Psoas muscle (tissue), 8 donors: Measurements from ENCODE around the gene ZFP36L2. TPM values are rescaled to one million over a fixed set of nuclear protein-coding genes. Genes with fewer than 3 reads are reported as not detected.

ENCODE experiments used
- ATAC-seq, 4 donors: fragments of 200-7000 bp; cut with Tn5 transposase; one replicate each; pipeline ENCODE4 v1.9.1; 2020; ENCODE audit warnings: moderate library complexity in 3 of 4, mild to moderate bottlenecking in 2 of 4
- DNase-seq, 2 donors: peaks; one replicate each; pipeline ENCODE4 v3.0.0-alpha.2; 2020
- H3K27ac ChIP-seq: fragments of 200-600 bp; one replicate; pipeline ENCODE4 v1.8.0; 2022
- H3K27me3 ChIP-seq, 3 donors: fragments of 200-600 bp in 1 of 3; one replicate each; pipeline versions ENCODE4 v1.6.1 to v1.8.0; 2013 to 2022; ENCODE audit warnings: low read length in 2 of 3, mild to moderate bottlenecking in 2 of 3, moderate library complexity in 1 of 3; ENCODE audit not compliant: insufficient read depth in 3 of 3
- H3K36me3 ChIP-seq, 2 donors: fragments of 200-600 bp in 1 of 2; one replicate each; pipeline versions ENCODE4 v1.6.1 to v1.8.0; 2013 to 2022; ENCODE audit warnings: low read depth in 1 of 2, mild to moderate bottlenecking in 1 of 2, moderate library complexity in 1 of 2; ENCODE audit not compliant: insufficient read depth in 1 of 2
- H3K4me1 ChIP-seq: fragments of 200-600 bp; one replicate; pipeline ENCODE4 v1.8.0; 2022
- H3K4me3 ChIP-seq: fragments of 200-600 bp; one replicate; pipeline ENCODE4 v1.8.0; 2022; ENCODE audit warnings: mild to moderate bottlenecking
- H3K9me3 ChIP-seq: fragments of 200-600 bp; one replicate; pipeline ENCODE4 v1.8.0; 2022
- CTCF ChIP-seq: fragments of 200-600 bp; IDR thresholded peaks from one replicate; pipeline ENCODE4 v1.8.0; 2022; ENCODE audit warnings: antibody characterized with exemption
- WGBS, 3 donors: extraction: QIAGEN DNeasy Blood & Tissue Kit; methylation state at CpG; one replicate each; pipeline versions ENCODE4 v1.1.6 to v1.1.7; 2013; 5-methylcytosine and 5-hydroxymethylcytosine counted together
- intact Hi-C, 2 donors: fragments of 100-400 bp; cut with DNase I; formaldehyde crosslinking; loops; one replicate each; pipeline versions ENCODE4 v1.11.0 to v1.14.2; 2022
- polyA plus RNA-seq, 3 donors: library from polyadenylated mRNA; stranded (reverse); fragments of 200-250 nt; gene quantifications; one replicate each; pipeline ENCODE4 v1.2.3, GENCODE V29; 2013
- total RNA-seq, 4 donors: library from RNA; stranded (reverse); fragmentation: NEBNext Ultra II Directional in 2 of 4; extraction: Animal tissue kit (Norgen Biotek cat#: 25700) in 2 of 4; gene quantifications; one replicate each; pipeline versions ENCODE4 v1.2.1 to v1.2.4, GENCODE V29; 2021 to 2023
- donor health status: healthy with polysubstance abuse.
- donor health status: DM: no; HTN: no; CAD: no; lungs with moderate emphysema.
- donor health status: Bipolar disorder and iron deficiency.
- donor health status: healthy.
- donor health status: DM: yes; HTN: yes; CAD: no.
- donor health status: DM: no; HTN: no; CAD: no.
- donor health status: DM: no; HTN: no; CAD: no.
- donor health status: DM: yes; HTN: yes; CAD: no.

The ZFP36L2 gene
- total and polyA plus RNA-seq, 7 donors = 26.3 to 103 (median 48.9) TPM

- H3K36me3 ChIP-seq = peaks cover 7 to 34% of the 10 kb centered on the region in 2 donors
- peak overlapping the region; percentile 75 for H3K4me3 ChIP-seq
- H3K27me3 ChIP-seq = no peaks in the 10 kb centered on the region
- DNase-seq (peak; percentile 50 to 71), ATAC-seq (no peak)
- peaks cover 53% of the 10 kb centered on the region for H3K4me1 ChIP-seq
- H3K9me3 ChIP-seq = no peaks in the 10 kb centered on the region
- TF ChIP-seq CTCF = no peak
- 4 to 6% (median 5%) methylated on average over 51 to 74 of the region's 74 CpGs for WGBS, 3 donors
- intact Hi-C loops = loop anchor here (5.0 kb wide), 5 partner anchors 92 to 262 kb away; no protein-coding TSS in a partner anchor
- H3K27ac ChIP-seq = peak overlapping the region; percentile 91
Observed at GRCh38 chr2:43224571-43225092, 1.8 kb downstream of the ZFP36L2 start.

GRCh38 chr2:43224131-43224570 is 2.3 kb downstream of the ZFP36L2 start:
- Histone ChIP-seq H3K27me3 (no peaks in the 10 kb centered on the region), H3K9me3 (no peaks in the 10 kb centered on the region), H3K27ac (peak overlapping the region; percentile 91), H3K4me3 (peak overlapping the region; percentile 75), H3K4me1 (peaks cover 48% of the 10 kb centered on the region), H3K36me3 (peaks cover 7 to 34% of the 10 kb centered on the region in 2 donors)
- peak; percentile 25 for TF ChIP-seq CTCF
- intact Hi-C loops = loop anchor here in 1 of 2 donors (5.0 kb wide), 1 partner anchor 137 kb away; no protein-coding TSS in a partner anchor
- WGBS, 3 donors = 0 to 5% (median 1%) methylated on average over 17 to 41 of the region's 41 CpGs
- DNase-seq (peak; percentile 74 to 84), ATAC-seq (no peak)

DNA sequence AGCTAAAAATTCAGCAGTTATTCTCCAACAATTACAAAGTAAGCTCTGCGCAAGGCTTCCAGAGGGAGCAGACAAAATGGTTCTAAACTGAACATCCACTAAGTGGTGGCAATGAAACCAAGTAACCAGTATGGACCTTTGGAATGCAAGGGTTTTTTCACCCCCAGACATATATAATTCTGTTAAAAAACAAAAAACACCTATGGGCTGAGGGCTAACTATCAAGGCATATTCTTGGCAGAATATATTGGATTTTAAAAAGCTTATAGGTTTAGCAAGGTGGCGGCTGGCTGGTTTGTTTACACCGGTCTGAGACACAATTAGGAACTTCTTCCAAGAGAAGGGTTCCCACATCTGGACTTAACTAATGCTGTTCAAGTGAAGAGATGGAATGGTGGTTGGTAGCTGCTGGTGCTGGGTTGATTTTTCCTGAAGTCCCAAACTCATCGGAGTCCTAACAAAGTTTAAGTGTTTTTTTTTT is 2.8 kb downstream of the ZFP36L2 start:
- DNase-seq = no peak
- no peak for ATAC-seq
- H3K4me1 ChIP-seq = peaks cover 45% of the 10 kb centered on the region
- WGBS, 3 donors = 11 to 24% (median 17%) methylated on average over 4 of the region's 4 CpGs
- H3K27ac ChIP-seq = peak overlapping the region; percentile 91
- TF ChIP-seq CTCF = no peak
- intact Hi-C loops = loop anchor here in 1 of 2 donors (5.0 kb wide), 1 partner anchor 136 kb away; no protein-coding TSS in a partner anchor
- H3K9me3 ChIP-seq = no peaks in the 10 kb centered on the region
- peaks cover 7 to 34% of the 10 kb centered on the region in 2 donors for H3K36me3 ChIP-seq
- H3K4me3 ChIP-seq = peak overlapping the region; percentile 75
- no peaks in the 10 kb centered on the region for H3K27me3 ChIP-seq

GRCh38 chr2:43222475-43223309 is 3.7 kb downstream of the ZFP36L2 start:
- no peaks in the 10 kb centered on the region for H3K27me3 ChIP-seq
- peak overlapping the region; percentile 75 for H3K4me3 ChIP-seq
- DNase-seq (no peak), ATAC-seq (no peak)
- H3K4me1 ChIP-seq = peaks cover 45% of the 10 kb centered on the region
- H3K27ac ChIP-seq = peak overlapping the region; percentile 91
- H3K36me3 ChIP-seq = peaks cover 7 to 34% of the 10 kb centered on the region in 2 donors
- H3K9me3 ChIP-seq = no peaks in the 10 kb centered on the region
- intact Hi-C loops = loop anchor here in 1 of 2 donors (5.0 kb wide), 1 partner anchor 135 kb away; no protein-coding TSS in a partner anchor
- TF ChIP-seq CTCF = no peak
- WGBS, 3 donors = 9 to 21% (median 15%) methylated on average over 8 of the region's 8 CpGs
